ENCODE measurements around the gene VPS54.

VPS54 gene, protein sequence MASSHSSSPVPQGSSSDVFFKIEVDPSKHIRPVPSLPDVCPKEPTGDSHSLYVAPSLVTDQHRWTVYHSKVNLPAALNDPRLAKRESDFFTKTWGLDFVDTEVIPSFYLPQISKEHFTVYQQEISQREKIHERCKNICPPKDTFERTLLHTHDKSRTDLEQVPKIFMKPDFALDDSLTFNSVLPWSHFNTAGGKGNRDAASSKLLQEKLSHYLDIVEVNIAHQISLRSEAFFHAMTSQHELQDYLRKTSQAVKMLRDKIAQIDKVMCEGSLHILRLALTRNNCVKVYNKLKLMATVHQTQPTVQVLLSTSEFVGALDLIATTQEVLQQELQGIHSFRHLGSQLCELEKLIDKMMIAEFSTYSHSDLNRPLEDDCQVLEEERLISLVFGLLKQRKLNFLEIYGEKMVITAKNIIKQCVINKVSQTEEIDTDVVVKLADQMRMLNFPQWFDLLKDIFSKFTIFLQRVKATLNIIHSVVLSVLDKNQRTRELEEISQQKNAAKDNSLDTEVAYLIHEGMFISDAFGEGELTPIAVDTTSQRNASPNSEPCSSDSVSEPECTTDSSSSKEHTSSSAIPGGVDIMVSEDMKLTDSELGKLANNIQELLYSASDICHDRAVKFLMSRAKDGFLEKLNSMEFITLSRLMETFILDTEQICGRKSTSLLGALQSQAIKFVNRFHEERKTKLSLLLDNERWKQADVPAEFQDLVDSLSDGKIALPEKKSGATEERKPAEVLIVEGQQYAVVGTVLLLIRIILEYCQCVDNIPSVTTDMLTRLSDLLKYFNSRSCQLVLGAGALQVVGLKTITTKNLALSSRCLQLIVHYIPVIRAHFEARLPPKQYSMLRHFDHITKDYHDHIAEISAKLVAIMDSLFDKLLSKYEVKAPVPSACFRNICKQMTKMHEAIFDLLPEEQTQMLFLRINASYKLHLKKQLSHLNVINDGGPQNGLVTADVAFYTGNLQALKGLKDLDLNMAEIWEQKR

DNA sequence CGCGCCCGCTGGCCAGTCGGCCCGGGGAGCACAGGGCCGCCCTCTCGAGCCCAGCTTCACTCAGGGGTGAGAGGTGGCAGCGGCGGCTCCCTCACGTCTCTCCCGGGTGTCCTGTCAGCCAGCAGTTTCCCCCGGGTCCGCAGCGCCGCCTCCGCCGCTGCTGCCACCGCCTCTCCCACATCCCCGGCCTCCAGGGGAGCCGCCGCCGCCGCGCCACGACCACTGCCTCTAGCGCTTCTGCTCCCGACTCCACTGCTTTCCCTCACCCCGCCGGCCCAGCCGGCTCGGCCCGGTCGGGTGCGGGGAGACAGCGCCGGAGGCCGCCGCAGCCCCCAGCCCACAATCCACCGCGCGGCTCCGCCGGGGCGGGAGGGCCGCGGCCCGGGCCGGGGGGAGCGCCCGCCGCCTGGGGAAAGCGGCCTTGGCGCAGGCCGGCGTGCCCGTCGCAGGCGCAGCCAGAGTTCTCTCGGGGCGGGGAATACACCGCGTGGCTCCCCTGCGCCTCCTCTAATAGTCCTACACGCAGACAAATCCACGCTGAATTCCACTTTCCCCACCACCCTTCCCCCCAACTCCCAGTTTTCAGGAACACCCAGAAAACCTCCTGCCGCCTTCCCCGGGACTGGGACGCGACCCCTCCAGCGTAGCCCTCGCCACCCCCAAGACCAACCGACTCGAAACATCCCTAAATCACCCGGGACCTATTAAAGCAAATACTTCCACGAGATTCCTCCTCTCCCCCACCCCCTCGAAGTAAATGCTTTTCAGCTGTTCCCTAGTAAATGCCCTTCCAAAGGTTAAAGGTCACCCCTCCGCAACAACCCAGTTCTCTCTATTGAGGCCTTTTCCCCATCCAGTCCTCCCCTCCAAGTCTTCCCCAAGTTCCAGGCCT is at the start of gene VPS54:
Gene VPS54 (minus strand): TSS at position 346 of the 892 bp plus-strand sequence. CDS start 35,429 bp downstream, outside the sequence.
- H3K4me3 ChIP-seq (replicated peaks; ENCODE audit: low read depth, low read length), result peak within 1 kb of the TSS; percentile 82
- H3K36me3 ChIP-seq (ENCODE audit: control insufficient read depth, insufficient read depth, low read length), result no peaks in the 10 kb centered on the region
- TF ChIP-seq, protein P1, sequence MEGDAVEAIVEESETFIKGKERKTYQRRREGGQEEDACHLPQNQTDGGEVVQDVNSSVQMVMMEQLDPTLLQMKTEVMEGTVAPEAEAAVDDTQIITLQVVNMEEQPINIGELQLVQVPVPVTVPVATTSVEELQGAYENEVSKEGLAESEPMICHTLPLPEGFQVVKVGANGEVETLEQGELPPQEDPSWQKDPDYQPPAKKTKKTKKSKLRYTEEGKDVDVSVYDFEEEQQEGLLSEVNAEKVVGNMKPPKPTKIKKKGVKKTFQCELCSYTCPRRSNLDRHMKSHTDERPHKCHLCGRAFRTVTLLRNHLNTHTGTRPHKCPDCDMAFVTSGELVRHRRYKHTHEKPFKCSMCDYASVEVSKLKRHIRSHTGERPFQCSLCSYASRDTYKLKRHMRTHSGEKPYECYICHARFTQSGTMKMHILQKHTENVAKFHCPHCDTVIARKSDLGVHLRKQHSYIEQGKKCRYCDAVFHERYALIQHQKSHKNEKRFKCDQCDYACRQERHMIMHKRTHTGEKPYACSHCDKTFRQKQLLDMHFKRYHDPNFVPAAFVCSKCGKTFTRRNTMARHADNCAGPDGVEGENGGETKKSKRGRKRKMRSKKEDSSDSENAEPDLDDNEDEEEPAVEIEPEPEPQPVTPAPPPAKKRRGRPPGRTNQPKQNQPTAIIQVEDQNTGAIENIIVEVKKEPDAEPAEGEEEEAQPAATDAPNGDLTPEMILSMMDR (IDR thresholded peaks at IDR 0.05; ENCODE audit: insufficient read depth, low read length, poor library complexity, severe bottlenecking), result no peak
- peak; percentile 79 for DNase-seq (ENCODE audit: extremely low read depth, insufficient read length)
- no peaks in the 10 kb centered on the region for H3K27me3 ChIP-seq (replicated peaks; ENCODE audit: control insufficient read depth, insufficient read depth, low read length)

DNA sequence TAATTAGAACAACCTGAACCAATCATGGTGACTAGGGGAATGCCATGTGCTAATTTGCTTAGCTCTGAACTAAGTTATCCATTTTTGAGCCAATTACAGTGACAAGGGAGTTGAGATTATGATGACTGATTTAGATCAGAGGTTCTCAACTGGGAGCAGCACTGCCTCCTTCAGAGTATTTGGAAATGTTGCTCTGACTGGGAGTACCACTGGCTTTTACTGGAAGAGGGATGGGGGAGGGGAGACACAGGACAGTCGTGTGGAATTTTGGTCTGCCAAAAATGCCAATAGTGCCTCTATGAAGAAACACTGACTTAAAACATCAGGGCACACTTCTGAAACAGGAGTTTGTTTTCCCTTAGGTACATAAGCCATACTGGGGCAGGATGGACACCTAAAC is 48.1 kb upstream of the VPS54 start:
- H3K36me3 ChIP-seq (ENCODE audit: control insufficient read depth, insufficient read depth, low read length), result no peaks in the 10 kb centered on the region

DNA sequence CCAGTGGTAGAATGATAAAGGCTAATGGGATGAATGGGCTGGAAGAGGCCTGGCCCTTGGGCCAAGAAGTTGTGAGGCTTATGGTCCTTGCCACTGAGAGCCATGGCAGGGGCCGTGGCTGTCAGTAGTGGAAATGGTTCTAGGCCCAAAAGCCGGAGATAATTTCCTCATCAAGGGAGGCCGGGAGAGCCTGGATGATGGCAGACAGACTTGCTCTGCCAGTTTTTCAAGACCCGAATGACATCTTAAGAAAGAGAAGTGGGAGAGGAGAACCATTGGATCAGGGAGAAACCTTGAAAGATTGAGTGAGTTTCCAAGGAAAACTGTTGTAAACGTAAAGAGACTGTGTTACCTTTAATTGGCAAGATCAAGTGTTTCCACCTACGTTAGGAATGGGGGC is 46.3 kb upstream of the VPS54 start:
- TF ChIP-seq, protein P1 (IDR thresholded peaks at IDR 0.05; ENCODE audit: insufficient read depth, low read length, poor library complexity, severe bottlenecking), result no peak
- no peaks in the 10 kb centered on the region for H3K36me3 ChIP-seq (ENCODE audit: control insufficient read depth, insufficient read depth, low read length)
- no peak for DNase-seq (ENCODE audit: extremely low read depth, insufficient read length)
- H3K27me3 ChIP-seq (replicated peaks; ENCODE audit: control insufficient read depth, insufficient read depth, low read length), result no peaks in the 10 kb centered on the region
- no peak overlapping the region for H3K4me3 ChIP-seq (replicated peaks; ENCODE audit: low read depth, low read length)

More for the DNA sequence above, 48.1 kb upstream of the VPS54 start:
- H3K27me3 ChIP-seq (replicated peaks; ENCODE audit: control insufficient read depth, insufficient read depth, low read length), result no peaks in the 10 kb centered on the region
- no peak for DNase-seq (ENCODE audit: extremely low read depth, insufficient read length)
- TF ChIP-seq, protein P1 (IDR thresholded peaks at IDR 0.05; ENCODE audit: insufficient read depth, low read length, poor library complexity, severe bottlenecking), result no peak
- no peak overlapping the region for H3K4me3 ChIP-seq (replicated peaks; ENCODE audit: low read depth, low read length)

DNA sequence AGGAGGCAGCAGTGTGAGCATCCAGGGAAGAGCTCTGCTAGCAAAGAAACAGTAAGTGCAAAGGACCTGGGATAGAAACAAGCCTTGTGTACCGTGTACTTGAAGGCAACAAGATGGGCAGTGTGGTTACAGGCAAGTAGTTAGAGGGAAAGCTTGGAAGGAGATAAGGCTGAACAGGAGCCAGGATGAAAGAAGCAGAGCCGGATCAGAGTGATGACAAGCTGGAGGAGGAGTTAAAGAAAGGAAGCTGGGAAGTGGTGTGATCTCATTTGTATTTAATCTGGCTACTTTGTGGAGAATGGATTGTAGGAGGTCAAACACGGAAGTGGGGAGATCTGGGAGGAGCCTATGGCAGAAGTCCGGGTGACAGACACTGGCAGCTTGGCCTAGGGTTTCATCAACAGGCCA is 44.7 kb upstream of the VPS54 start:
- TF ChIP-seq, protein P1 (IDR thresholded peaks at IDR 0.05; ENCODE audit: insufficient read depth, low read length, poor library complexity, severe bottlenecking), result no peak
- no peak for DNase-seq (ENCODE audit: extremely low read depth, insufficient read length)
- Histone ChIP-seq H3K27me3 (replicated peaks; ENCODE audit: control insufficient read depth, insufficient read depth, low read length) (no peaks in the 10 kb centered on the region), H3K4me3 (replicated peaks; ENCODE audit: low read depth, low read length) (no peak overlapping the region), H3K36me3 (ENCODE audit: control insufficient read depth, insufficient read depth, low read length) (no peaks in the 10 kb centered on the region)

DNA sequence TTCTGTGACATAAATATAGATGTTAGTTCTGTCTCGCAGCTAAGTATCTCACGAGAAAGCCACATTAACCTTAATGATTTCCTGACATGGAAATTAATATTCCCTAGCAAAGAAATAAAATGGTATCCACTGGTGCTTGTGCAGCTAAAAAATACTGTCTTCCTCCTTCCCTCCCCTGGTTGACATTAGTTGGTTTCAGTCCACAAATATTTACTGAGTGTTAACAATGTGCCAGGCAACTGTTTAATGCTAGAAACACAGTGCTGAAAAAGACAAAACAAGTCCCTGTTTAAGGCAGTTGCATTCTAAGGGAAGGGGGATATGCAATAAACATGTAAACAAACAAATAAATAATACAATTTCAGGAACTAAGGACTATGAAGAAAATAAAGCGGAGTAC is 44.2 kb upstream of the VPS54 start:
- Histone ChIP-seq H3K27me3 (replicated peaks; ENCODE audit: control insufficient read depth, insufficient read depth, low read length) (no peaks in the 10 kb centered on the region), H3K36me3 (ENCODE audit: control insufficient read depth, insufficient read depth, low read length) (no peaks in the 10 kb centered on the region), H3K4me3 (replicated peaks; ENCODE audit: low read depth, low read length) (no peak overlapping the region)
- TF ChIP-seq, protein P1 (IDR thresholded peaks at IDR 0.05; ENCODE audit: insufficient read depth, low read length, poor library complexity, severe bottlenecking), result no peak
- DNase-seq (ENCODE audit: extremely low read depth, insufficient read length), result no peak
